Prostate gland (tissue), 2 donors: Measurements from ENCODE around the gene ENOX1. TPM values are rescaled to one million over a fixed set of nuclear protein-coding genes. Genes with fewer than 3 reads are reported as not detected.

ENCODE experiments used
- DNase-seq: peaks from one replicate; pipeline ENCODE4 v3.0.0-alpha.2; 2019; ENCODE audit warnings: low spot score
- H3K27ac ChIP-seq, 2 donors: fragments of 200-600 bp; sonication (generic); 2 replicates each; pipeline ENCODE4 v1.5.1; 2017 to 2019
- H3K27me3 ChIP-seq: fragments of 200-600 bp; sonication (generic); replicated peaks from 2 replicates; pipeline ENCODE4 v1.5.1; 2019; ENCODE audit not compliant: insufficient read depth
- H3K36me3 ChIP-seq, 2 donors: fragments of 200-600 bp; sonication (generic); 1 replicate in 1 of 2; 2 replicates in 1 of 2; pipeline versions ENCODE4 v1.5.1 to v1.8.1; 2017 to 2019
- H3K4me1 ChIP-seq: fragments of 200-600 bp; sonication (generic); replicated peaks from 2 replicates; pipeline ENCODE4 v1.5.1; 2019
- H3K4me3 ChIP-seq, 2 donors: fragments of 200-600 bp; sonication (generic); 2 replicates each; pipeline ENCODE4 v1.5.1; 2017 to 2019
- H3K9me3 ChIP-seq: fragments of 200-600 bp; sonication (generic); 2 replicates; pipeline ENCODE4 v1.5.1; 2017
- CTCF ChIP-seq, 4 experiments: fragments of 200-600 bp in 2 of 4; fragments of 450-650 bp in 2 of 4; sonication (generic) in 2 of 4; IDR thresholded peaks; 1 replicate in 3 of 4; 2 replicates in 1 of 4; pipeline ENCODE4 v1.5.1; 2016 to 2019; ENCODE audit warnings: antibody characterized with exemption in 4 of 4, mild to moderate bottlenecking in 2 of 4, moderate library complexity in 2 of 4
- POLR2A ChIP-seq: fragments of 450-650 bp; IDR thresholded peaks from one replicate; pipeline ENCODE4 v1.6.1; 2016; ENCODE audit warnings: antibody characterized with exemption, mild to moderate bottlenecking
- POLR2AphosphoS5 ChIP-seq: sonication (generic); formaldehyde crosslinking; IDR thresholded peaks from one replicate; pipeline ENCODE4 v1.6.1; 2017; ENCODE audit warnings: antibody characterized with exemption
- WGBS: methylation state at CpG from one replicate; pipeline ENCODE4 v1.1.5; 2018; 5-methylcytosine and 5-hydroxymethylcytosine counted together
- intact Hi-C: fragments of 100-400 bp; cut with DNase I; formaldehyde crosslinking; loops from one replicate; pipeline ENCODE4 v1.14.2; 2022
- total RNA-seq, 2 donors: library from RNA; depleted of rRNA; stranded (reverse); fragments of >200 nt; gene quantifications; one replicate each; pipeline ENCODE4 v1.1.0, GENCODE V29; 2016

Gene ENOX1
- total RNA-seq, 2 donors from 2014 or later: 4.5 to 5.3 TPM

GRCh38 chr13:43375797-43376465 lies 410.8 kb downstream of the ENOX1 start:
- no peak overlapping the region for H3K27ac ChIP-seq
- H3K27me3 ChIP-seq: no peaks in the 10 kb centered on the region
- intact Hi-C loops: no loop called here
- H3K36me3 ChIP-seq: no peaks in the 10 kb centered on the region
- H3K9me3 ChIP-seq: no peaks in the 10 kb centered on the region
- no peak overlapping the region for H3K4me3 ChIP-seq
- WGBS: 62% methylated on average over 2 of the region's 2 CpGs
- no peak for TF ChIP-seq CTCF (IDR thresholded peaks at IDR 0.05)
- no peak for TF ChIP-seq POLR2A
- no peak for TF ChIP-seq POLR2AphosphoS5
- no peaks in the 10 kb centered on the region for H3K4me1 ChIP-seq
- DNase-seq: no peak

GRCh38 chr13:43374621-43375020 lies 412.2 kb downstream of the ENOX1 start:
- Histone ChIP-seq H3K4me1 (no peaks in the 10 kb centered on the region), H3K36me3 (no peaks in the 10 kb centered on the region), H3K27me3 (no peaks in the 10 kb centered on the region), H3K27ac (no peak overlapping the region), H3K4me3 (no peak overlapping the region), H3K9me3 (no peaks in the 10 kb centered on the region)
- TF ChIP-seq POLR2A (no peak), POLR2AphosphoS5 (no peak), CTCF (IDR thresholded peaks at IDR 0.05) (no peak)
- DNase-seq: no peak
- WGBS: 57% methylated on average over 1 of the region's 1 CpG
- intact Hi-C loops: no loop called here

GRCh38 chr13:43373400-43373799 lies 413.4 kb downstream of the ENOX1 start:
- Histone ChIP-seq H3K36me3 (no peaks in the 10 kb centered on the region), H3K27ac (no peak overlapping the region), H3K9me3 (no peaks in the 10 kb centered on the region), H3K27me3 (no peaks in the 10 kb centered on the region), H3K4me3 (no peak overlapping the region), H3K4me1 (no peaks in the 10 kb centered on the region)
- TF ChIP-seq POLR2AphosphoS5 (no peak), CTCF (IDR thresholded peaks at IDR 0.05) (no peak)
- DNase-seq: no peak
- intact Hi-C loops: no loop called here
- WGBS: 86% methylated on average over 4 of the region's 4 CpGs

GRCh38 chr13:43370842-43371241 lies 415.9 kb downstream of the ENOX1 start:
- Histone ChIP-seq H3K9me3 (no peaks in the 10 kb centered on the region), H3K36me3 (no peaks in the 10 kb centered on the region), H3K4me1 (no peaks in the 10 kb centered on the region), H3K27ac (no peak overlapping the region), H3K27me3 (no peaks in the 10 kb centered on the region), H3K4me3 (no peak overlapping the region)
- no peak for DNase-seq
- 86% methylated on average over 6 of the region's 6 CpGs for WGBS
- intact Hi-C loops: no loop called here
- TF ChIP-seq CTCF (IDR thresholded peaks at IDR 0.05) (no peak), POLR2AphosphoS5 (no peak), POLR2A (no peak)

GRCh38 chr13:43369319-43369718 lies 417.5 kb downstream of the ENOX1 start:
- no peaks in the 10 kb centered on the region for H3K36me3 ChIP-seq
- intact Hi-C loops: loop anchor here (5.0 kb wide), 1 partner anchor 37 kb away; no protein-coding TSS in a partner anchor
- TF ChIP-seq CTCF (IDR thresholded peaks at IDR 0.05): no peak
- TF ChIP-seq POLR2AphosphoS5: no peak
- no peak for TF ChIP-seq POLR2A
- DNase-seq: no peak
- no peaks in the 10 kb centered on the region for H3K9me3 ChIP-seq
- H3K4me1 ChIP-seq: peaks cover 6% of the 10 kb centered on the region
- 74% methylated on average over 4 of the region's 4 CpGs for WGBS
- H3K27ac ChIP-seq: no peak overlapping the region
- no peak overlapping the region for H3K4me3 ChIP-seq
- no peaks in the 10 kb centered on the region for H3K27me3 ChIP-seq
